A673 (cell line): ENCODE measurements around the gene C4orf50.

Source experiments
- EZH2 ChIP-seq: fragments of 200-600 bp; sonication (generic); IDR thresholded peaks from 2 replicates; pipeline ENCODE4 v1.6.1; 2017; ENCODE audit warnings: borderline replicate concordance, low read depth, mild to moderate bottlenecking, mixed read lengths, antibody characterized with exemption, low read length; ENCODE audit not compliant: poor library complexity, severe bottlenecking
- TF ChIP-seq, protein P1 (sequence below): fragments of 300-800, 200-600 bp; sonication (generic); conservative IDR thresholded peaks from 2 replicates; pipeline ENCODE4 v1.5.1; 2017; ENCODE audit warnings: low read depth, mild to moderate bottlenecking, antibody characterized with exemption, low read length, moderate library complexity, mixed read lengths

DNA sequence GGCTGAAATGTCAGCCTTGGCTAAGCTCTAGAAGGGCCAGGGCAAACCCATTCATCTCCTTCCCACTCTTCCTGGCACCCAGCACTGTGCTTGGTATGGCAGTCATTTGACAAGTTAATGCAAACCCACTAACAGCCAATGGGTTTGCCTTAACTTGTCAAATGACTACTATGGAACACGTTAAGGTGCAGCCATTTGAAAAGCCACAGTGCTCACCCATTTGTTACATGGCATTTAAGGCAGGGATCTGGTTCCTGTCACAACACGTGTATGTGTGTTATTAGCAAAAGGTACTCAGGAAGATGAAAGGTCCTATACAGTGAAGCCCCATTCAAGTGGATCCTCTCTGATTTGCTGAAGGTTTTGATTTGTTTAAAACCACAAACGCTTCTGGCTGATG is 132.5 kb downstream of the C4orf50 start:
- TF ChIP-seq, protein P1, sequence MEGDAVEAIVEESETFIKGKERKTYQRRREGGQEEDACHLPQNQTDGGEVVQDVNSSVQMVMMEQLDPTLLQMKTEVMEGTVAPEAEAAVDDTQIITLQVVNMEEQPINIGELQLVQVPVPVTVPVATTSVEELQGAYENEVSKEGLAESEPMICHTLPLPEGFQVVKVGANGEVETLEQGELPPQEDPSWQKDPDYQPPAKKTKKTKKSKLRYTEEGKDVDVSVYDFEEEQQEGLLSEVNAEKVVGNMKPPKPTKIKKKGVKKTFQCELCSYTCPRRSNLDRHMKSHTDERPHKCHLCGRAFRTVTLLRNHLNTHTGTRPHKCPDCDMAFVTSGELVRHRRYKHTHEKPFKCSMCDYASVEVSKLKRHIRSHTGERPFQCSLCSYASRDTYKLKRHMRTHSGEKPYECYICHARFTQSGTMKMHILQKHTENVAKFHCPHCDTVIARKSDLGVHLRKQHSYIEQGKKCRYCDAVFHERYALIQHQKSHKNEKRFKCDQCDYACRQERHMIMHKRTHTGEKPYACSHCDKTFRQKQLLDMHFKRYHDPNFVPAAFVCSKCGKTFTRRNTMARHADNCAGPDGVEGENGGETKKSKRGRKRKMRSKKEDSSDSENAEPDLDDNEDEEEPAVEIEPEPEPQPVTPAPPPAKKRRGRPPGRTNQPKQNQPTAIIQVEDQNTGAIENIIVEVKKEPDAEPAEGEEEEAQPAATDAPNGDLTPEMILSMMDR: no peak
- no peak for TF ChIP-seq EZH2
